HG03521 (cell line): ENCODE data around the gene IFNB1.

ENCODE experiments used
- ATAC-seq: cut with Tn5 transposase; IDR thresholded peaks from one replicate; pipeline ENCODE4 v1.9.1; 2021; ENCODE audit warnings: mild to moderate bottlenecking, moderate library complexity; ENCODE audit not compliant: unreplicated experiment

IFNB1 gene

GRCh38 chr9:21077781-21078180 lies at the start of gene IFNB1:
Gene IFNB1, minus strand, starts transcription at chr9:21077942. Its CDS starts 73 bp downstream, at chr9:21077869.
- ATAC-seq: no peak

DNA sequence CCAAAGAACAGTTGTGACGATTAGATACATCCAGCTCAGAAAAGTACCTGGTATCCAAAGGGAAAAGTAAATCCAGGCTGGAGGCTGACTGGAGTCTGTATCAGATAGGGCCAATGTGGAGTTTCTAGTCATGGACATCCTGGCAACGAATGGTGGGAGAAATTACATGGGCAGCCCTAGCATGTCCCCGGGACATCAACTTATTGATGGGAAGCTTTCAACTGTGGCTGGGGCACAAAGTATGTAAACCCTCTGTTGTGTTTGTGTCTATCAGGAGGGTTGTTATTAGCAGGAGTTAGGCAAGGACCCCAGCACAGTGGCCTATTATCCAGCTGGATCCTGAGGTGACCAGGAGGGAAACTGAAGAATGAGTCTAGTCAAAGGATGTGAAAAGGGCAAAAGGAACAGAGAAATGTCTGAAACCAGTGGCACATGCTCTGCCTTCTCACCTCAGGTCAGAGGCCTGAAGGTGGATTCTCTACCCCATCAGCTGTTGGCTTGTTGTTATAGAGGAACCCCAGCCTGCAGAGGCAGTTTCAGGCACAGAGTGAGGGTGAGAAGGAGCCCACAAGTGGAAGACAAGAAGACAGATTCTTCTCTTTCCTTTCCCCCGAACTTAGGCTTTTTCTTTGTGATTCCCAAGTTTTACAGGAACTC lies 44.0 kb upstream of the IFNB1 start:
- peak; percentile 99 for ATAC-seq

GRCh38 chr9:21121079-21121478 lies 43.3 kb upstream of the IFNB1 start:
- ATAC-seq: no peak

- no peak for ATAC-seq
These were observed 41.5 kb upstream of the IFNB1 start for GRCh38 chr9:21119093-21119770.

DNA sequence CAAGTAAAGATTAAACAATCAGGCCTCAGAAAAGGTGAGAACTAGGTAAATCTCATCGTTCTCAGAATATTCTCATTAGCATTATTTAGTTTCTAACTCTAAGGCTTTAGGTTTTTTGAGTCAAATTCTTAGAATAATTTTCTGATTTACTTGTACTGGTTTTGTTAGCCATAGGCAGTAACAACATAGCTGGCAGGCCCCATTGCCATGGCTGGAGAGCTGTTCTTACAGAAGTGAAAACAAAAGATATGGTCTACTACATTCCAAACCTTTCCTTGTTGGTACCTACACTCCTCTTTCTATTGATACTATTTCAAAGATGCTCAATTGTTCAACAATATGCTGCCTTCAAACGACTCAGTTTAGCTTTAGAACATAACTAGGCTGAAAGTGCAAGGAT lies 36.6 kb upstream of the IFNB1 start:
- ATAC-seq: no peak

DNA sequence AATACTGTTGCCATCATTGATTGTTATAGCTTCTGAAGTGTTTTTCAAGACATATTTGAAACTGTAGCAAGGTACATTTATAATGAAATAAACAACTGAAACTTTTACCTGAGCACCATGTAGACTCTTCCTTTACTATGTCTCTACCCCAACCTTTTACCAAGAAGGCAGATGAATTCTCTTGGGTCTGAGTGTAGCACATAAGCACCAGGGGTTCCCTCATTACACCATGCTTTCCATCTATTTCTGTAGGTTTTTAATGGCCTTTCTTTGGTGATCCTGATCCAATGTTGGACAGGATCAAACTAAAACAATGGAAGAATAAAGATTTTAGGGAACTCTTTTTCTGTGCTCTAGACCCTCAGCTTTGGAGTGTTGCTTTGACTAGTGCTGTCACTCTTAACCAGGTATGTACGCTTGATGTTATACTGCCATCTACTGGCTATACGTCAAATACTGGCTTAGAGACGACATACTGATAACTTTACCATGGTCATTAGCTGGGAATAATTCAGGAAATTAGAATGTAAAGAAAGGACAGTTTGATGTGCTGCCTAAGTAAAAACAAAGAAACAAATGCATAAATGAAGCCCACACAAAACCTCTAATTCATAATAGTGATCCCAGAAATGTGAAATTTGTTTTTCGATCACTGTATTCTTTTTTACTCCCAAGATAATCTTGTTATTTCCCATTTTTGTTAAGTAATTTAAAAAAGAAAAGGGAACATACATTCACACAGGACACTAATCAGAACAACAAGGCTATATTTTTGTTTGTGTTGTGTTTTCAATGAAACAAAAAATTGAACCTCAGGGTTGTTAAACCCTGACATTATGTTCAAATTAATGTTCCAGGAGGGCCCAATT lies 33.2 kb upstream of the IFNB1 start:
- ATAC-seq: peak; percentile 78

DNA sequence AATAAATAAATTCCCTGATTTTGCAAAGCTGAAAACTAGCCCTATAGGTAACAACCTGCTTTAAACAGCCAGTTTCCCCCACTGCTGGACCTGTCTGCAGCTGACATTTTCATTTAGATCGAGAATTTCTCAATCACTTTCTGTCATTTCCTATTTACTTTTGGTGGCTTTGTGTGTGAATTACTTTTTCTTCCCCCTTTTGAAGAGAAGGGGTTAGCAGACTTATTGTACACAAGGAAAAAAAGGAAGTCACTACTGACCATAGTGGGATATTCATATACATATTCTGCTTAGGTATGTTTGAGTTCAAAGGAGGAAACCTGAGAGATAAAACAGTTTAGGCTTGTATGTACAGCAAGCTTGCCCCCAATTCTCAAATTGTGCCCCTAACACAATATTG lies 27.0 kb upstream of the IFNB1 start:
- ATAC-seq: no peak

GRCh38 chr9:21102305-21102704 lies 24.6 kb upstream of the IFNB1 start:
- ATAC-seq: no peak

GRCh38 chr9:21097817-21098216 lies 20.1 kb upstream of the IFNB1 start:
- ATAC-seq: no peak

DNA sequence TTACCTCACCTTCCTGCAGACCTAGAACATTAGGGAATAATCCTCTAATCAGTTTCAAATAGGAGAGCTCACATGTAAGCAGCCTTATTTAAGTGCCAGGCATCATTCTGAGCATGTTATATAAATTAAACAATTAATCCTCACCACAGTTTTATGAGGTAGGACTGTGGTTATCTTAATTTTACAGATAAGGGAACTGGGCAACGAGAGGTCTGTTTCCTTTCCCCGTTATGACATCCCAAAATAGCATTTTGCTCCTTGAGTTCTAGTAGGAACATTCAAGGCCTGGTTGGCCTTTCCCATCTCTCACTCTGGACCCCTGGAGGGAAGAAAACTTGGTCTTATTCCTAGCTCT lies 19.1 kb upstream of the IFNB1 start:
- ATAC-seq: no peak

DNA sequence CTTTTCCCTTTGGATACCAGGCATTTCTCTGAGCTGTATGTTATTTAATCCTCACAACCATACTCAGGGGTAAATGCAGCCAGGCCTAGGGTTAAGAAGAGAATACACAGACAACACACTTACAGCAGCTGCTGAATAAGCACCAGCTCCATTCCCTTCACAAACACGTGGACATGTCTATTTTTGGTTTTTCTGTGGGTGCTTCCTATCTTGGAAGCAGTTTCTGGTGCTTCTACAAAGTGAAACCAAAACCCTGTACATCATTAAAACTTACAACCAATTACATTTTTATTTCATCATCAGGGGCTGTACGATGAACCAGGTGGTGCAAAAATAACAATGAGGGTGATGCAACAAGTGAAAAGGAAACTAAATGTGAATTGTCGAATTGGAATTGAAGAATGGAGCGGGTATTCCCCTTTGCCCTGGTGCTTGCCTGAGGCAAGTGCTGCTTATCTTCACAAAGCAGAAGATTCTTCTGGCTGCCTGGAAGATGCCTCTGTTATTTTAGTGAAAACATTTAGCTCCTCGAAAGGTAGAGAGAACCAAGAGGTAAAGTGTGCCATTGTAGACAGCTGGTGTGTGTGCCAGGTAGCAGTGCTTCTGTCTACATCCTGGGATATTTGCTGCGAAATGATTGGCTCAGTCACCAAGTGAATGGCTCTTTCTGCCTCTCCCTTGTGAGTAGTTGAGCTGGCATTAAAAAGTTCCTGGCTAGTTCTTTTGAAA lies 18.6 kb upstream of the IFNB1 start:
- peak; percentile 76 for ATAC-seq

GRCh38 chr9:21095561-21095960 lies 17.8 kb upstream of the IFNB1 start:
- ATAC-seq: no peak

GRCh38 chr9:21086538-21086937 lies 8.8 kb upstream of the IFNB1 start:
- no peak for ATAC-seq

DNA sequence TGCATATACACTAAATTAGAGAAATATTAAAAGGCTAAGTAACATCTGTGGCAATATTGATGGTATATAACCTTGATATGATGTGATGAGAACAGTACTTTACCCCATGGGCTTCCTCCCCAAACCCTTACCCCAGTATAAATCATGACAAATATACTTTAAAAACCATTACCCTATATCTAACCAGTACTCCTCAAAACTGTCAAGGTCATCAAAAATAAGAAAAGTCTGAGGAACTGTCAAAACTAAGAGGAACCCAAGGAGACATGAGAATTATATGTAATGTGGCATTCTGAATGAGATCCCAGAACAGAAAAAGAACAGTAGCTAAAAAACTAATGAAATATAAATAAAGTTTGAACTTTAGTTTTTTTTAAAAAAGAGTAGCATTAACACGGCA lies 7.3 kb upstream of the IFNB1 start:
- ATAC-seq: no peak

DNA sequence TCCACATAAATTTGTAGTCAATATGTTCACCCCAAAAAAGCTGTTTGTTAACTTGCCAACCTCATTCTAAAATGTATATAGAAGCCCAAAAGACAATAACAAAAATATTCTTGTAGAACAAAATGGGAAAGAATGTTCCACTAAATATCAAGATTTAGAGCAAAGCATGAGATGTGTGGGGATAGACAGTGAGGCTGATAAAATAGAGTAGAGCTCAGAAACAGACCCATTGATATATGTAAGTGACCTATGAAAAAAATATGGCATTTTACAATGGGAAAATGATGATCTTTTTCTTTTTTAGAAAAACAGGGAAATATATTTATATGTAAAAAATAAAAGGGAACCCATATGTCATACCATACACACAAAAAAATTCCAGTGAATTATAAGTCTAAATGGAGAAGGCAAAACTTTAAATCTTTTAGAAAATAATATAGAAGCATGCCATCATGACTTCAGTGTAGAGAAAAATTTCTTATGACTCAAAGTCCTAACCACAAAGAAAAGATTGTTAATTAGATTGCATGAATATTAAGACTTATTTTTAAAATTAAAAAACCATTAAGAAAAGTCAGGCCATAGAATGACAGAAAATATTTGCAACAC lies 6.6 kb upstream of the IFNB1 start:
- ATAC-seq: no peak

DNA sequence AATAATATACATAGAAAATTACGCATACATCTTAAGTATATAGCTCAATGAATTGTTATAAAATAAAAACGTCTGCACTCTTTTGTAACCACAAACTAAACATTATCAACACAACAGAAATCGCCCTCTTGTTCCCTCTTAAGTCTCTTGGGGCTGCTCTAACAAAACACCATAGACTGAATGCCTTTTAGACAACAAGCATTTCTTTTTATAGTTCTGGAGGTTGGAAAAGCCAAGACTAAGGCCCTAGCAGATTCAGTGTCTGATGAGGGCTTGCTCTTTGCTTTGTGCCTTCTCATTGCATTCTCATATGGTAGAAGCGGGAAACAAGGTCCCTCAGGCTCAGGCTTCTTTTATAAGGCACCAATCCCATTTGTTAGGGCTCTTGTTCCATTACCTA lies 4.9 kb upstream of the IFNB1 start:
- no peak for ATAC-seq

DNA sequence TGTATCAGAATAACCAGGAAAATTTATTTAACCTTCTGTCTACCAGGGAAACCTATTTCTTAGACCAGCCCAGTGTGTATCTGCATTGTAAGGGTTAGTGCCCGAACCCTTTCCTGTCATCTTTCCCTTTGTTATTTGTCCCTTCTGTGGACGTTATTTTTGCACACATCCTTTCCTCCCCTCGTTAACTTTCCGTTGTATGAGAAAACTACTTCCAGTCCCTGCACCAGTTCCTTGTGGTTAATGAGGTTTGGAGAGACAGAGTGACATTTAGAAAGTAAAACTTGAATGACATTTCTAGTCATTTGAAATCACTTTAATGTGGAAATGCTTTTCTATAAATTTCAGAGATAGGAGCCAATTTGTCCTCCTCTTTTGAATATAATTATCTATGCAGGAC lies 4.3 kb upstream of the IFNB1 start:
- no peak for ATAC-seq

DNA sequence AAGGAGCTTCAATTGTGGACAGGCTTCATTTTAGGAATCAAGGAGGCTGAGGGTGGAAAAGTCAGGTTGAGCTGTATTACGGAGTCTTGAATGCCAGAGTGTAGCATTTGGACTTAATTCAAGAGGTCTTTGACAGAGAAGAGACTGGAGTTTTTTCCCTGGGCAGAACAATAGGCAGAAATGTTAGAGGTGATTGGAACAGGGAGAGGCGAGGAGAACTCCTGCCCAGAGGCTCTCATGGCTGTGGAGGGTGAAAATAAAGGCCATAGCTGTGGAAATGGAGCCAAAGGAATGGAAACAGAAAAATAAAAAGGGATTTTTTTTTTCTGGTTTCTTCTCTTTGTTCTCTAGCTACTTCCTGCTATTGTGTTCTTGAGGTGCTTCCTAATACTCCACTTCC lies 3.7 kb upstream of the IFNB1 start:
- ATAC-seq: no peak

DNA sequence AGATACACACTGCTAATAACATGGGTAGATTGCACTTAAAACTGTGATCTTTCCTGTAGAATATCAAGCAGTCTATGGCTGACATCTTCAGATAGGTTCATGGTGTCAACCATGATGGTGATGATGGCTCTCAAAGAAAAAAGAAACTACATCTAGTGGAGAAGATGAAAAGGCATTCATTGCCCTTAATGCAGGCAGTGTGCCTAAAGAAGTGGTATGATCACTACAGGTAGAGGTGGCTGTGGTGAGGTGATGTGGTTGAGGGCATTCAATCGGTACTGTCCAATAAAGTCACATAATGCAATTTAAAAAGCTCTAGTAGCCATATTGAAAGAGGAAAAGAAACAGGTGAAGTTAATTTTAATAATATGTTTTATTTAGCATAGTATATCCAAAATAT lies 3.1 kb upstream of the IFNB1 start:
- ATAC-seq: no peak

DNA sequence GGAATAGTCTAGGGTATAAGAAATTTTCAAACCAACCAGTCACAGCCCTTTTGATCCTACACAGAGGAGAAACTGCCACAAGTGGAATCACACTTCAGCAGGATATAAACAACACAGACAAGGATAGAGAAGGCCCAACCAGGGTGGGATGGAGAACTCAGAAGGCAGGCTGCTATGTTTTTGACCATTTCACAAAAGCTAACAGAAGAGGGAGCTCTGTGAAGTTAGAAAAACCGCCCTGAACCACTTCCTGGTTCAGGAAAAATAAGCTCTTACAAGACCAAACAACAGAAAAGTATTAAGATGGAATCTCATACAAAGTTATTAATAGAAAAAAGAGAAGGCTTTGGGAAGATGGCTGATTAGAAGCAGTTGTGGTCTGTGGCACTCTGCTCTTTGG lies 960 bp upstream of the IFNB1 start:
- no peak for ATAC-seq

DNA sequence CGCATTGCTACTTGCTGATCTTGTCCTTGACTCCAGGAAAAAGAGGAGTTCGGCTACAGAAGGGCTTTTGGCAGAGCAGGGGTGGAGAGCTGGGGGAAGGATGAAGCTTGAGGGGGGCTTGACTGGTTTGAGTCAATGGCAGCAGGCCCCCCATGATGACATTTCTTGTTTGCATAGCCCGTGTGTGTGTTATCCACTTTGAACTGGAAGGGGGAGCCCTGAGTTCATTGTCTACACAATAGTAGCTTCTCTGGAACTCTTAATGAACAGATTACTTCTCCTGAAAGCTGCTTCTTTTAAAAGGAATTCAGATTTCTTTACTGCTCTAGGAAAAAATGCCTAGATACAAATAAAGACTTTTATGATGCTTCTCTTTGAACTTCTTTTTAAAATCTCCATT lies 2.3 kb downstream of the IFNB1 start:
- no peak for ATAC-seq
